Memory B cell (primary cell): ENCODE results near the gene IAPP.
"Not testable (repeated sequence)": the region's sequence is repeated elsewhere in the genome, so short reads cannot be mapped to it uniquely, and the experiment has no call there.

Experiments used
- ATAC-seq: fragments of 150-1000 bp; cut with Tn5 transposase; 2 replicates; pipeline ENCODE4 v1.10.0; 2021; ENCODE audit warnings: low read depth, mild to moderate bottlenecking, moderate library complexity
- DNase-seq, 2 donors: peaks; one replicate each; pipeline ENCODE4 v3.0.0; 2022; ENCODE audit warnings: low spot score in 2 of 2
- H3K27ac Mint-ChIP-seq: one replicate; pipeline ENCODE4 v1.8.0; 2022; ENCODE audit warnings: mild to moderate bottlenecking, moderate library complexity, mixed read lengths
- H3K27me3 Mint-ChIP-seq: one replicate; pipeline ENCODE4 v1.8.0; 2022; ENCODE audit warnings: mixed read lengths
- H3K36me3 Mint-ChIP-seq: one replicate; pipeline ENCODE4 v1.8.0; 2022; ENCODE audit warnings: mild to moderate bottlenecking, mixed read lengths
- H3K4me1 Mint-ChIP-seq: one replicate; pipeline ENCODE4 v1.8.0; 2022; ENCODE audit warnings: mixed read lengths
- H3K4me3 Mint-ChIP-seq: one replicate; pipeline ENCODE4 v1.8.0; 2022; ENCODE audit warnings: mild to moderate bottlenecking, moderate library complexity, mixed read lengths
- H3K9me3 Mint-ChIP-seq: one replicate; pipeline ENCODE4 v1.8.0; 2022; ENCODE audit warnings: mixed read lengths

Gene IAPP

DNA sequence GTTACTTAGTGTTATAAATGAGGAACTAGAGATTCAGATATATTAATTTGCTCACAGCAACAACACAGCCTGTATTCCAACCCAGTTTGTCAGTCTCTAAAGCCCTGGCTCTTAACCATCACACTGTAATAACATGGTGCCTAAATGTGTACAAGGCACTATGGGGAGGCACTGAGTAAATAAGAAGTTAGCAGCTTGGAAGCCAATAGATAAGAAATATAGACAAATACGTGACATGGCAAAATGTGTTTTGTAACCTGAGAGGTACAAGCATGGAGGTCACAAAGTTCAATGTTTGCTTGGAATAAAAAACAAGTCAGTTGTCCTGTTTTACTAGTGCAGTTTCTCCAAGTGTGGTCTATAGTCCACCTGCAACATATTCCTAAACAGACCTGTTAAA lies 21.7 kb upstream of the IAPP start:
- Mint-ChIP-seq H3K4me3 (no peak overlapping the region), H3K36me3 (no peaks in the 10 kb centered on the region), H3K27ac (no peak overlapping the region), H3K27me3 (peaks cover 7% of the 10 kb centered on the region), H3K4me1 (no peaks in the 10 kb centered on the region), H3K9me3 (no peaks in the 10 kb centered on the region)
- no peak for ATAC-seq
- DNase-seq = no peak

DNA sequence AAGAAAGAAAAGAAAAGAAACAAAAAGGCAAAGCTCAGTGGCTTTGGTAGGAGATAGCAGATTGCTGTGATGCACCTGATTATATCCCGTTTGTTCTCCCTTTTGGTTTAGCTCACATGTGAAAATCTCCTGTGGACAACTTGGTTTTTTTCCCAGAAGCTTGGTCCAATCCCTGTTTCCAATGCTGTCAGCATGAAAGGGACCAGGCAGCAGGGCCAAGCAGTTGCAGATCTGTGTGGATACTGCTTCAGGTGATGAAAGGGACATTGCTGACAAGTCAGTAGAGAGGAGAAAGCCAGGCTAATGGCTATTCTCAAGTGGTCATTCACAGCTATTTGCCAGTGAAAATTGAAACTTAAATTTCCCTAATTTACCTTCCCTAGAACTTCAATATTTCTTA lies 19.2 kb upstream of the IAPP start:
- H3K36me3 Mint-ChIP-seq = no peaks in the 10 kb centered on the region
- no peak overlapping the region for H3K4me3 Mint-ChIP-seq
- no peaks in the 10 kb centered on the region for H3K4me1 Mint-ChIP-seq
- H3K27ac Mint-ChIP-seq = no peak overlapping the region
- ATAC-seq = no peak
- H3K27me3 Mint-ChIP-seq = peaks cover 7% of the 10 kb centered on the region
- DNase-seq = no peak
- H3K9me3 Mint-ChIP-seq = no peaks in the 10 kb centered on the region

GRCh38 chr12:21353948-21354347 lies 18.8 kb upstream of the IAPP start:
- Mint-ChIP-seq H3K36me3 (no peaks in the 10 kb centered on the region), H3K4me1 (no peaks in the 10 kb centered on the region), H3K4me3 (no peak overlapping the region), H3K27me3 (peaks cover 7% of the 10 kb centered on the region), H3K9me3 (no peaks in the 10 kb centered on the region), H3K27ac (no peak overlapping the region)
- no peak for DNase-seq
- ATAC-seq = no peak

- peaks cover 7% of the 10 kb centered on the region for H3K27me3 Mint-ChIP-seq
- H3K9me3 Mint-ChIP-seq = no peaks in the 10 kb centered on the region
These were observed 18.1 kb upstream of the IAPP start for GRCh38 chr12:21354641-21355040.

DNA sequence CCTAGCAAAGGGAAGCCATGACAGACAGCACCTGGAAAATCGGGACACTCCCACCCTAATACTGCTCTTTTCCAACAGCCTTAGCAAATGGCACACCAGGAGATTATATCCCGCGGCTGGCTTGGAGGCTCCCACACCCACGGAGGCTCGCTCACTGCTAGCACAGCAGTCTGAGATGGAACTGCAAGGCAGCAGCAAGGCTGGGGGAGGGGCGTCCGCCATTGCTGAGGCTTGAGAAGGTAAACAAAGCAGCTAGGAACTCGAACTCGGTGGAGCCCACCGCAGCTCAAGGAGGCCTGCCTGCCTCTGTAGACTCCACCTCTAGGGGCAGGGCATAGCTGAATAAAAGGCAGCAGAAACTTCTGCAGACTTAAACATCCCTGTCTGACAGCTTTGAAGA lies 12.1 kb upstream of the IAPP start:
- not testable (repeated sequence) for DNase-seq, H3K9me3 Mint-ChIP-seq, H3K36me3 Mint-ChIP-seq

More at GRCh38 chr12:21354641-21355040, 18.1 kb upstream of the IAPP start:
- H3K36me3 Mint-ChIP-seq = no peaks in the 10 kb centered on the region
- H3K27ac Mint-ChIP-seq = no peak overlapping the region
- no peaks in the 10 kb centered on the region for H3K4me1 Mint-ChIP-seq
- ATAC-seq (no peak), DNase-seq (no peak)
- H3K4me3 Mint-ChIP-seq = no peak overlapping the region

DNA sequence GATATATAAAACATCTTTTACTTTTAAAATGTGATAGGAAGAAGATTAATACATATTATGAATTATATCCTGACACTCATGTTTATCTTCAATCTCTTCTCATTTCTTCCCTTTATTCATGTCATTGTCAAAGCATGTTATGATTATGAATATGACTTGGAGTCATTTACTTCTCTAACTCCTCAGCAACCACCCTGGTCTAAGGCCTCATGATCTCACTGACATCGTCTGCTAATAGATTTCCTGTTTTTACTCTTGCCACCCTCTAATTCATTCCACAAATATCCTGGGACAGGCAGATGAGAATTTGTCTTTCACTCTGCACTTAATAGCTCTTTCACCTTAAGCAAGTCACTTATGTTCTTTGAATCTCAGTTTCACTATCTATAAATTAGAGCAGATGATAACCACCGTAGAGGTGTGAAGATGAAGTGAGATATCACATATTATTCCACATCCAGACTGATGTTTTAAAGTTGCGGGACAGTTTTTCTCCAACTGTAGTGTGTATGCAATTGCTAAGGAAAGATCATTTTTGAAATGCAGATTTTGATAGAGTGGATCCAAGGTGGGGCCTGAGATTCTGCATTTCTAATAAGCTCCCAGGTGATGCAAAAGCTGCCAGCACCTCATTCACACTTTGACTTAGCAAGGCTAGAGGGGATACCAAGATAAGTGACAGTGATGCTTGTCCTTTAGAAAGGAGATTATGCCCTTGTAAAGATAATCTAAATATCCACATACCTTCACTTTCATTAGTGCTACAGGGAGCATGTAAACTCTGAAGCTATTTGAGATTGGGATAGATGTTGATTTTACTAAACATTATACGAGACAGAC lies 3.3 kb upstream of the IAPP start:
- H3K27ac Mint-ChIP-seq = no peak overlapping the region
- no peaks in the 10 kb centered on the region for H3K36me3 Mint-ChIP-seq
- H3K4me3 Mint-ChIP-seq = no peak overlapping the region
- no peak for ATAC-seq
- peaks cover 5% of the 10 kb centered on the region for H3K4me1 Mint-ChIP-seq
- no peak for DNase-seq
- no peaks in the 10 kb centered on the region for H3K27me3 Mint-ChIP-seq
- no peaks in the 10 kb centered on the region for H3K9me3 Mint-ChIP-seq

More for the DNA sequence above, 12.1 kb upstream of the IAPP start:
- H3K27me3 Mint-ChIP-seq, H3K27ac Mint-ChIP-seq, H3K4me3 Mint-ChIP-seq, ATAC-seq, H3K4me1 Mint-ChIP-seq: not testable (repeated sequence)

GRCh38 chr12:21370845-21371449 lies 1.8 kb upstream of the IAPP start:
- Mint-ChIP-seq H3K4me3 (no peak overlapping the region), H3K36me3 (no peaks in the 10 kb centered on the region), H3K9me3 (no peaks in the 10 kb centered on the region), H3K27me3 (no peaks in the 10 kb centered on the region), H3K27ac (no peak overlapping the region), H3K4me1 (peaks cover 5% of the 10 kb centered on the region)
- no peak for DNase-seq
- ATAC-seq = no peak

DNA sequence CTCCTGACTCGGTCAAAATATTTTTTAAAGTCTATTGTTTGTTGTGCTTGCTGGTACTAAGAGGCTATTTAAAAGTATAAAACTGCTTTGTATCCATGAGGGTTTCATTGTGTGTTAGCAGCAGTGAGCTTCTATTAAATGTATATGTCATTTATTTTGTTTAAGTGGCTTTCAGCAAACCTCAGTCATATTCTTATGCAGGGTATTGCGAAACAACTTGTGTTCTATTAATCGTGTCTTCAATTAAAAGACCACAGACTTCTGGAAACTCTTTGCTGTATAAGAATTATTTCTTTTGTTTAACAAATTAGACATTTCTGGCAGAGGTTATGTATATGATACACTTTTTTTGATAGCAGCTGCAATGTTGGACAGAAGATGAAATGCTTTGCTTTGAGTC lies 6.5 kb downstream of the IAPP start:
- no peaks in the 10 kb centered on the region for H3K4me1 Mint-ChIP-seq
- no peak for DNase-seq
- H3K4me3 Mint-ChIP-seq = no peak overlapping the region
- H3K36me3 Mint-ChIP-seq = no peaks in the 10 kb centered on the region
- peaks cover 2% of the 10 kb centered on the region for H3K9me3 Mint-ChIP-seq
- H3K27me3 Mint-ChIP-seq = peaks cover 5% of the 10 kb centered on the region
- ATAC-seq = no peak
- H3K27ac Mint-ChIP-seq = no peak overlapping the region

GRCh38 chr12:21381320-21381719 lies 8.6 kb downstream of the IAPP start:
- H3K27me3 Mint-ChIP-seq, H3K4me1 Mint-ChIP-seq, H3K4me3 Mint-ChIP-seq, ATAC-seq, DNase-seq, H3K27ac Mint-ChIP-seq, H3K9me3 Mint-ChIP-seq, H3K36me3 Mint-ChIP-seq: not testable (repeated sequence)

GRCh38 chr12:21384261-21384660 lies 11.6 kb downstream of the IAPP start:
- Mint-ChIP-seq H3K9me3 (peaks cover 2% of the 10 kb centered on the region), H3K4me3 (no peak overlapping the region), H3K4me1 (no peaks in the 10 kb centered on the region), H3K36me3 (no peaks in the 10 kb centered on the region), H3K27me3 (peaks cover 4% of the 10 kb centered on the region), H3K27ac (no peak overlapping the region)
- ATAC-seq = no peak
- DNase-seq = no peak

DNA sequence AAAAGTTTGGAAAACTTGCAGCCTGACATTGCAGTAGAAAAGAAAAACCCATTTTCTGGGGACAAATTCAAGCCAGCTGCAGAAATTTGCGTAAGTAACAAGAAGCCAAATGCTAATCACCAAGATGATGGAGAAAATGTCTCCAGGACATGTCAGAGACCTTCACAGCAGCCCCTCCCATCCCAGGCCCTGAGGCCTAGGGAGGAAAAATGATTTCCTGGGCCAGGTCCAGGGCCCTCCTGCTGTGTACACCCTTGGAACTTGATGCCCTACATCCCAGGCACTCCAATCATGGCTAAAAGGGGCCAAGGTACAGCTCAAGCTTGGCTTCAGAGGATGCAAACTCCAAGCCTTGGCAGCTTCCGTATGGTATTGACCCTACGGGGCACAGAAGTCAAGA lies 14.5 kb downstream of the IAPP start:
- Mint-ChIP-seq H3K27me3 (peaks cover 8% of the 10 kb centered on the region), H3K4me1 (no peaks in the 10 kb centered on the region), H3K36me3 (no peaks in the 10 kb centered on the region), H3K9me3 (peaks cover 2% of the 10 kb centered on the region), H3K4me3 (no peak overlapping the region), H3K27ac (no peak overlapping the region)
- DNase-seq (no peak), ATAC-seq (no peak)

DNA sequence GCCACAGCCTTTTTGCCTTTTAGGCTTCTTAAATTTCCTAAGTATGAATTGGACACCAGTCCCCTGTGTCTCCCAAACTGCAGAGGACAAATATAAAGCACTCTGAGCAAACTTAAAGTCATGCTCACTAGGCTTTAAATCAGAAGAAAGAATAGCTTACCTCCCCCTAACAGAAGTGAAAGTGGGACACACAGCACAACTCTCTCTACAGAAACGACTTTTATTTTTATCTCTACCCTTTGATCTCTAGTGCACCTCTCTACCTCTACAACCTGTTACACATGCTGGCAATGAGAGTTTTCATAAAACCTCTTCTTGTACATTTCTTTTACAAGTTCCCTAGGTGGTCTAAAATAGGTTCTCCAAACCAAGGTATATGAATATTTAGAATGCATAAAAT lies 19.7 kb downstream of the IAPP start:
- no peaks in the 10 kb centered on the region for H3K4me1 Mint-ChIP-seq
- DNase-seq (no peak), ATAC-seq (no peak)
- H3K9me3 Mint-ChIP-seq = no peaks in the 10 kb centered on the region
- H3K27me3 Mint-ChIP-seq = peaks cover 14% of the 10 kb centered on the region
- H3K36me3 Mint-ChIP-seq = no peaks in the 10 kb centered on the region
- H3K27ac Mint-ChIP-seq = no peak overlapping the region
- H3K4me3 Mint-ChIP-seq = no peak overlapping the region

GRCh38 chr12:21394828-21395626 lies 22.3 kb downstream of the IAPP start:
- not testable (repeated sequence) for H3K9me3 Mint-ChIP-seq, H3K36me3 Mint-ChIP-seq, H3K4me3 Mint-ChIP-seq, DNase-seq, ATAC-seq, H3K4me1 Mint-ChIP-seq, H3K27ac Mint-ChIP-seq
- H3K27me3 Mint-ChIP-seq = peaks cover 13% of the 10 kb centered on the region
